Right renal pelvis (tissue), 4 donors: ENCODE data around the gene COX4I2. TPM values are rescaled to one million over a fixed set of nuclear protein-coding genes. Genes with fewer than 3 reads are reported as not detected.
"Not testable (repeated sequence)": the region's sequence is repeated elsewhere in the genome, so short reads cannot be mapped to it uniquely, and the experiment has no call there.

Source experiments
- DNase-seq, 4 donors: peaks; one replicate each; pipeline ENCODE4 v3.0.0-alpha.2; 2013; ENCODE audit warnings: low read depth in 4 of 4, low spot score in 3 of 4, missing footprints in 1 of 4
- polyA plus RNA-seq, 4 donors: library from polyadenylated mRNA; unstranded; fragments of 120-200 nt; gene quantifications; one replicate each; pipeline ENCODE4 v1.2.1, GENCODE V29; 2013; ENCODE audit not compliant: insufficient read length in 4 of 4

The COX4I2 gene
- polyA plus RNA-seq: 1 to 10 TPM; 1.8 to 3.2 (median 2.2) TPM

DNA sequence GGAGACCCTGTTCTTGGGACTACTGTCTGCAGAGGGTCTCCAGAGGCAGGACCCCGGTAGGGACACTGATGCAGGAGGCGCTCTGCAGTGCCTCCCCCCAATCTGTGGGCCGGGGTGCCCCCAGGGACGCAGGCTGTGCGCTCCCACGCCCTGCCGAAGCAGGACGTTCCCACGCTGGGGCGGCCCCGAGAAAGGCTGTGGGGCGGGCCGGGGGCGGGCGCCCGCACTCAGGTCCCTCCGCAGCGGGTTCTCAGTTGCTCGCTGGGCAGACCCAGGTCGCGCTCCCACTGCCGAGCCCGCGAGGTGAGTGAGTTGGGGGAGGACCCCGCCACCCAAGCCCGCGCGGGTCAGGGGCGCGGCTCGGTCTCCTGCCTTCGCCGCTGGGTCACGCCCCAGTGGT, at the start of gene COX4I2:
Gene COX4I2, plus strand, starts transcription at position 253 of the 400 bp plus-strand sequence. CDS start 1,106 bp downstream, outside the sequence.
- no peak for DNase-seq

DNA sequence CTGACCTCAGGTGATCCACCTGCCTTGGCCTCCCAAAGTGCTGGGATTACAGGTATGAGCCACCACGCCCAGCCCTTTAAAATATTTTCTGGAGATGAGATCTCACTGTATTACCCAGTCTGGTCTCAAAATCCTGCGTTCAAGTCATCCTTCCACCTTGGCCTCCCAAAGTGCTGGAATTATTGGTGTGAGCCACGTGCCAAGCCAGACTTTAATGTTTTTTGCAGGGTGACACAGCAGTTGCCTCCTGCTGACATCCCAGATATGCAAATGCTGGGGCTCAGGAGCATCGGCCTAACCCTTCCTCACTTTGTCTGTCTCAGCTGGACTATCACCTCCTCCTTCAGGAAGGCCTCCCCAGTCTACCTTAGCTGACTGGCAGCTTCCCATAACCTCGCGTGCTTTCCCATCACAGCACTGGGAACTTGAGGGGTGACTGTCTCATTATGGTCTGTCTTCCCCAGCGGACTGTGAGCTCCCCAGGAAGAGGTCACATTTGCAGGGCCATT, 46.9 kb upstream of the COX4I2 start:
- DNase-seq: no peak

DNA sequence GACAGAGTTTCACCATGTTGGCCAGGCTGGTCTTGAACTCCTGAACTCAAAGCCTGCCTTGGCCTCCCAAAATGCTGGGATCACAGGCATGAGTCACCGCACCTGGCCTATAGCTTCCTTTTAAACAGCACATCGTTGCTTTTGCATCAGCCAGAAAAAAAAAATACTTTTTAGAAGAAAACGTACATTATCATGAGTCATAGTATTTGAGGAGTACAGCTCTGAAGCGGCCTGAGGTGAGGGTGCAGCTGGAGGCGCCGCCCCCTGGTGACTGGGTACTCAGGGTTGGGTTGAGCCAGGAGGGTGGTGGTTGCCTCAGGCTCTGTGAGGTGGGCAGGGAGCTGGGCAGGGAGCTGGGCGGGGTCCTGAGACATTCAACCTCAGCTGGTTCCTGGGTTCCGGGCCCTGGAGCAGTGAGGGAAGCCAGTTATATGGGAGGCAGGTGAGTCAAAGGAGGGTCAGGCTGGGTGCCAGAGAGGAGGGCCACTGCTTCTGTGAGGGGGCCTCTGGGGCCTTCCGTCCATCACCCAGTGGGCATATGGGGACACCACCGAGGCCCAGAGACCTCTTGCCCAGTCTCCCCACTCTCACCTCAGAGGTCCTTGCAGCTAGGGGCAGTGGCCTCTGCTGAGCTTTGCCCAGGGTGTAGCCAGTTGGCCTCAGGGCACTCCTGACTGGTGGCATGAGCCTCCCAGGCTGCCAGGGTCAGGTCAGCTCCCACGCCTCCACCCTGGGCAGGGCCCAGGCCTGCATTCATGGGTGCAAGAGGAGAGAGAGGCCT, 44.3 kb upstream of the COX4I2 start:
- DNase-seq: no peak

DNA sequence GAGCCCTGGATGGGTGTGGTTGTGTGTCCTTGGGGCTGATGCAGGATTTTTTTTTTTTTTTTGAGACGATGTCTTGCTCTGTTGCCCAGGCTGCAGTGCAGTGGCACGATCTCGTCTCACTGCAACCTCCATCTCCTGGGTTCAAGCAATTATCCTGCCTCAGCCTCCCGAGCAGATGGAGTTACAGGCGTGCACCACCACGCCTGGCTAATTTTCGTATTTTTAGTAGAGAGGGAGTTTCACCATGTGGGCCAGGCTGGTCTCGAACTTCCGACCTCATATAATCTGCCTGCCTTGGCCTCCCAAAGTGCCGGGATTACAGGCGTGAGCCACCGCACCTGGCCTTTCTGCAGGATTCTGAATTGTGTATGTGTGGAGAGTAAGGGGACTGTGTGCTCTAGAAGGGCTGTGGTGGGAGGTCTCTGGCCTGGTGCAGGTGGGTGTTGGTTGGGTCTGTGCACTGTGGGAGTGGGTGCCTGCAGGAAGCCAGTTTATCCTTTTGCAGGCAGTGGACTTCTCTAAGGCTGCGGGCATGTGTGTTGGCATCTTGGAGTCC, 43.6 kb upstream of the COX4I2 start:
- DNase-seq: no peak

DNA sequence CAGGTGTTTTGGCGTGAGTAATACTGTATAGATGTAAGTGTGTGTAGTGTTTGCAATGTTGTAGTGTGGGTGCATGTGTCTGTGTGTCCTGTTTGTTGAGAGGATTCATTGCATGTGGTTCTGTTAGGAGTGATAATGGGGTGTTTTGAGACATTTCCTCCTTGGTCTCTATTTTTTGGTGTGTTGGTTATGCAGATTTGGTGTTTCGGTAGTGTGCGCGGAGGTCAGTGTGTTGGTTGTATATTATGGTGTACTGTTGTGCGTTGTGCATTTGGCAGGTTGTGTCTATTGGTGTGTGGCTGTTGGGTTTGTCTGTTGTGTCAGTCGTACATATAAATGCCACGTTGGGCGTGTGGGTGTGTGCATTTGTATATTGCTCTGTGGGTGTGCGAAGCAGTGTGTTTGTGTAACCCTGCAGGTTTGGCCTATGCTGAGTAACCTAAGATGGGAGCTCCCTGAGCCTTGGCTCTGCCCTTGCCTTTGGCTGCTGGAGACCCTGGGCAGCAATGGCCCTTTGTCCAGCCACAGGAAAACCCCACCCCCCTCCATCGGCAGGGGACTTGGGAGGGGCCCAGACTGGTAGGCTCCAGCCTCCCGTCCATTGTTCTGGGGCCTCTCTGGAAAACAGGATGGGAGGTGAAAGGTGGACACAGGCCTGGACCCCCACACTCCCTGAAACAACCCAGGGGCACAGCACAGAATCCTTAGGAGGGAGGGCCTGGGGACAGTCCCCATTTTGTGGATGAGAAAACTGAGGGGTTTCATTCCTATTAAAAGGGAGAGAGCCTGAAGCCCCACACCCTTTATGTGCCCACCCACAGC, 42.9 kb upstream of the COX4I2 start:
- DNase-seq: no peak

DNA sequence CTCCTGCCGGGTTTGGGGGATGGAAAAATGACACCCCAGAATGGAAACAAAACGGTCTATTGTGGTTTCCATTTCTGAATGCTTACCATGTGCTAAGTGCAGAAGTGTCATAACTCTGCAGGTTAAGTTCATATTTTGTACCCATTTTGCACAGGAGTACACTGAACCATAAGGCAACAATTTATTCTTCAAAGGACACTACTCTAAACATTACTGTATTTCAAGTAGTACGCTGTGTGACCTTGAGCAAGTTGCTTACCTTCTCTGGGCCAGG, 42.4 kb upstream of the COX4I2 start:
- DNase-seq: no peak

DNA sequence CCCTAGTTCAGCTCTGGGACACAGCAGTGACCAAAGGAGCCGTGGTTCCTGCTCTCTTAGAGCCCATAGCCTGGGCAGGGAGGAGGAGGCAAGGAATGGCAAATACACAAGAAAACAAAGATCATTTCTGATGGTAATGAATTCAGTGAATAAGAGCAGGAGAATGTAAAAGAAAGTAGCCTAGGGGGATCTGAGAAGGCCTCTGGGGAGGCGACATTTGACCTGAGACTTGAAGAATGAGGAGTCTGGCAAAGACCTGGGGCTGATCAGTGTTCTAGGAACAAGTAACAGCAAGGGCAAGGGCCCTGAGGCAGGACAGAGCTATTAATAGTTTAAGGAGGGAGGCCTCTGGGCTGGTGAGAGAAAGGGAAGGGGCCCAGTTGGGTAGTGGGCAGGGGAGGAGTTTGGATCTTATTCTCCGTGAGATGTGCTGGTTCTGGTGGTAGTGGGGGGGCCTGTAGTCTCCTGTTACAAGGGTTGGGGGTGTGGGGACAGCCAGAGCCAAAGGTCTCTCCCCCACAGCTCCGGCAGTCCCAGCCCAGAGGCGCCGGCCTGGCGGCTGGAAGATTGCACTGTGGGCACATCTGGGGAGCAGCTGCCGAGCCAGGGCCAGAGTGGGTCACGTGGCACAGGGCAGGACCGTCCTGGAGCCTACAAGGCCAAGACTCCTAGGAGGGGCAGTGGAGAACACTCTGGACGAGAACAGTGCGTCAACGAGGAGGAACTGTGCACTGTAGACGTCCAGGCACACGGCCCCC, 41.9 kb upstream of the COX4I2 start:
- DNase-seq: no peak

DNA sequence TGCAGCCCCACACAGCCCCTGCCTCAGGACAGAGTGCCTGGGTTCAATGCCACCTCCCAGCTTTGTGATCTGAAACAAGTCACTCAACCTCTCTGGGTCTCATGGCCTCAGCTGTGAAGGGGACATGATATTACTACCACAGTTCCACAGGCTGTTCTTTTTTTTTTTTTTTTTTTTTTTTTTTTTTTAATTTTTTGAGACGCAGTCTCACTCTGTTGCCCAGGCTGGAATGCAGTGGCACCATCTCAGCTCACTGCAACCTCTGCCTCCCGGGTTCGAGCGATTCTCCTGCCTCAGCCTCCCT, 41.3 kb upstream of the COX4I2 start:
- DNase-seq: not testable (repeated sequence)

DNA sequence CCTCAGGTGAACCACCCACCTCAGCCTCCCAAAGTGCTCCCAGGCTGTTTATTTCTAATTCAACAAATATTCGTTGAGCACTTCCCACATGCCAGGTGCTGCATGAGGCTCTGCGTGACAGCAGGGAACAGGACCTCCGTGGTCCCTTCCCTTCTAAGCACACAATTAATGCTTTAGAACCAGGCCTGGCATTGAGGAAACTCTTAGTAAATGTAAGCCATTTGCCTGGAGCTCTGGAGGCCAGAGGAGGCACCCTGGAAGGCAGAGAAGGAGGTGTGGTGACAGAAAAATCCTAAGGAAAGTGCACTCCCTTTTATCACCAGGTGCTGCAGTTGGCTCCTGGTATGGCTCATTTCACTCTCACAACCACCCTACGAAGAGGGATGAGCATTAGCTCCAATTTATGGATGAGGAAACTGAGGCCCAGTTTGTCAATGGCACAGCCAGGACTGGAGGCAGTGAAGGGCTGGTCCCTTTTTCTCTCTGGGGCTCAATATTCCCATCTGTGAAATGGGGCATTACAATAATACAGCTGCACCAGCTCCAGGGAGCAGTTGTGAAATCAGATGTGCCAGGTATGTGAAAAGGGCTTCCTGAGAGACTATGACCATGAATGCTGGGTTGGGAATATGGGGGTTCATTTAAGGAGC, 40.8 kb upstream of the COX4I2 start:
- DNase-seq: no peak

DNA sequence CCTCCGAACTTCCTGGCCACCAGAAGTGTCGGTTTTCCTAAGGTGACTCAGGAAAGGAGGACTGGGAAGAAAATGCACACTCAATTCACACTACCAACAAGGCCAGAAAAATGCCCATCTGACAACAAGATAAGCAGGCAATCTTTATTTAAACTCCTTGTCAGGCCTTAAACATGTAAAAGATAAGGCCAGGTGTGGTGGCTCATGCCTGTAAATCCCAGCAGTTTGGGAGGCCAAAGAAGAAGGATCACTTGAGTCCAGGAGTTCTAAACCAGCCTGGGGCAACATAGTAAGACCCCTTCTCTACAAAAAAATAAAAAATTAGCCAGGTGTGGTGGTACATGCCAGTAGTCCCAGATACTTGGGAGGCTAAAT, 40.2 kb upstream of the COX4I2 start:
- no peak for DNase-seq

DNA sequence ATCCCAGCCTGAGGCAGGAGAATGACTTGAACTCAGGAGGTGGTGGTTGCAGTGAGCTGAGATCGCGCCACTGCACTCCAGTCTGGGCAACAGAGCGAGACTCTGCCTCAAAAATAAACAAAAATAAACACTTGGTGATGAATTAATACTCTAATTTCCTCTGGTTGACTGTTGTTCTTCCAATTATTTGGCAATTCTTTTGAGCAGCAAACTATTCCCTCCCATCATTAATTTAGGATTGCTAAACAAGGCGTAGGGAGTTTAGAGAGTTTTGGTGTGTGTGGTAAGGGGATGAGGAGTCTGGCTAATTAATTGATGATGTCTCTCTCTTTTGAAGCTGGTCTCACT, 35.3 kb upstream of the COX4I2 start:
- no peak for DNase-seq

DNA sequence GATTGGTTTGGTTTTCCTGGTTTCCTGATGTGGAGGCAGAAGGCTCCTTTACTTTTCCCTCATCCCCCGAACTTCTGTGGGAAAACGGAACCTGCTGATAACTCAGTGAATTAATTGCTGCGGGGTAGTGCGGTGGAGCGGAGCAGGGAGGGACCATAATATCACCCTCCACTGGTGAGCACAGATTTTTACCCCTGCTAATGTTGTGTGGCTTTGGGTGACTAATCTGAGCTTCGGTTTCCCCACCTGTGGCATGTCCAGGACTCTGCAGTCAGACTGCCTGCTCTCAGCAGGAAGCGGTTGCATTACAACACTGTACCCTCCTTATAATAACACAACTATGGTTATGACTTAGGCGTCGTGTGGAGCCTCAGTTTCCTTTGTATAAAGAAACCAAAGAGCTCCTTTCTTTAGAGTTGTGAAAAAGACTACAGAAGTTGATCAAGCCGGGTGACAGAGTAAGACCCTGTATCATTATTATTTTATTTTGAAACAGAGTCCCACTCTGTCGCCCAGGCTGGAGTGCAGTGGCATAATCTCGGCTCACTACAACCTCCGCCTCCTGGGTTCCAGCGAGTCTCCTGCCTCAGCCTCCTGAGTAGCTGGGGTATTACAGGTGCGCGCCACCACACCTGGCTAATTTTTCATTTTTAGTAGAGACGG, 34.8 kb upstream of the COX4I2 start:
- no peak for DNase-seq

DNA sequence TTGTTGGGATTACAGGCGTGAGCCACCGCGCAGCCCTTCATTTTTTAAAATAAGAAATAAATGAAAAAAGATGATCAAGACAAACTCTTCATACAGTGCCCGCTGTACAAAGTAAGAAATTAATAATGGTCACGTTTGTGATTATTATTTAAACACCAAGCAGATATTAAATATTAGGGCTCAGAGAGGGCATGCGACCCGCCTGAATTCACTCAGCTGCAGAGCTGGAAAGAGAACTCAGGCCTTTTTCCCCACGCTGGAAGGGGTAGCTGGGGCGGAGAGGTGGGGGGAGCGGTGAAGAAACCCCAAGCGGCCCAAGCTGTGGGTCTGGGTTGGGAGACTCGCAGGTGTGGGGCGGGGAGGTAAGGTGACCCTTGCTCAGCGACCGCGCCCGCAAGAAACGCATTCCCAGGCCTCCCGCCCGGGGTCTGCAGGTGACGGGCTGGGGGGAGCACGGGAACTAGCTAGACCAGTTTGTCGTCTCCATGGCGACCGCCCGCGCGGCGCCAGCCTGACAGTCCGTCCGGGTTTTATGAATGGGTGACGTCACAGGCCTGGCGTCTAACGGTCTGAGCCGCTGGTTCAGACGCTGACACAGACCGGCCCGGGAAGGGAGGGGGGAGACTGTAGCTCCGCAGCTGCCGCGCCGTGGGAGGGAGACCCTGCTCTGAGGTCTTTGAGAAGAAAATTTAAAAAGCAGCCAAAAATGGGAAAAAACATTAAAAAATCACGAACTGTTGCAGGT, 33.7 kb upstream of the COX4I2 start:
- peak; percentile 98 to 99 (median 98) for DNase-seq

DNA sequence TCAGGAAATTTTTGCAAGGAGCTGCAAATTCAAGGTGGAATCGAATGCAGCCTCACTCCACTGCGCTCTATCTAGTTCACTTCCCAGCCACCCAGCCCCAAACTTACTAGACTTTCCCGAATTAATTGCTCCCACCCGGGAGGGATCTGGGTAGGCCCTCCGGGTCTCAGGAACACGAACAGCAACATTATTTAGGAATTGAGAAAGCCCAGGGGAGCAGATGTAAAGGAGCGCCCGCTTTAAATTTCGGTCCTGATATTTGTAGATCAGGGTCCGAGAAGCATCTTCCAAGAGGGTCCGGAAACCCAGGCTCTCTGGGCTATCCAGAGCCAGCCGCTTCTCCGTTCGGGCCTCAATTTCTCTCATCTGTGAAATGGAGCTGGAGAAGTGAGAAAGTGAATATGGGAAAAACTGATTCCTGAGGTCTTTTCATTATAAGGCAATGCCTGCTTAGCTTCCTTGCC, 33.1 kb upstream of the COX4I2 start:
- no peak for DNase-seq

DNA sequence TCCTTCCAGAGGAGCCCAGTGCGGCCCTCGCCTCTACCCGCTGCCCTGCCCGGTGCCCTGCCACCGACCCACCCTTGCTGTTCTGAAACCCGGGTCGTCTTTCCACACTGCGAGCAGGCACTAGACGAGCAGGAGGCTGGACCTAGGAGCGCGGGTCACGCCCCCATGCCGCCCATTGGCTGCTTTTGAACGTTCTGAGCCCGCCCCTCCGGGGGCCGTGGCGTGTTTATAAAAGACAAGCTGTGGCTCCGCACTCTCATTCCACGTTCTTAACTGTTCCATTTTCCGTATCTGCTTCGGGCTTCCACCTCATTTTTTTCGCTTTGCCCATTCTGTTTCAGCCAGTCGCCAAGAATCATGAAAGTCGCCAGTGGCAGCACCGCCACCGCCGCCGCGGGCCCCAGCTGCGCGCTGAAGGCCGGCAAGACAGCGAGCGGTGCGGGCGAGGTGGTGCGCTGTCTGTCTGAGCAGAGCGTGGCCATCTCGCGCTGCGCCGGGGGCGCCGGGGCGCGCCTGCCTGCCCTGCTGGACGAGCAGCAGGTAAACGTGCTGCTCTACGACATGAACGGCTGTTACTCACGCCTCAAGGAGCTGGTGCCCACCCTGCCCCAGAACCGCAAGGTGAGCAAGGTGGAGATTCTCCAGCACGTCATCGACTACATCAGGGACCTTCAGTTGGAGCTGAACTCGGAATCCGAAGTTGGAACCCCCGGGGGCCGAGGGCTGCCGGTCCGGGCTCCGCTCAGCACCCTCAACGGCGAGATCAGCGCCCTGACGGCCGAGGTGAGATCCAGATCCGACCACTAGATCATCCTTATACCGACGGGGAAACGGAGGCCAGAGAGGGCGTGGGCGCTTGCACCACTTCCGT, 32.4 kb upstream of the COX4I2 start, which contains the start of gene ID1:
Gene ID1, plus strand, starts transcription at position 259 of the 871 bp plus-strand sequence. Its CDS starts 99 bp downstream, at position 358.
- peak; percentile 96 to 97 (median 96) for DNase-seq

DNA sequence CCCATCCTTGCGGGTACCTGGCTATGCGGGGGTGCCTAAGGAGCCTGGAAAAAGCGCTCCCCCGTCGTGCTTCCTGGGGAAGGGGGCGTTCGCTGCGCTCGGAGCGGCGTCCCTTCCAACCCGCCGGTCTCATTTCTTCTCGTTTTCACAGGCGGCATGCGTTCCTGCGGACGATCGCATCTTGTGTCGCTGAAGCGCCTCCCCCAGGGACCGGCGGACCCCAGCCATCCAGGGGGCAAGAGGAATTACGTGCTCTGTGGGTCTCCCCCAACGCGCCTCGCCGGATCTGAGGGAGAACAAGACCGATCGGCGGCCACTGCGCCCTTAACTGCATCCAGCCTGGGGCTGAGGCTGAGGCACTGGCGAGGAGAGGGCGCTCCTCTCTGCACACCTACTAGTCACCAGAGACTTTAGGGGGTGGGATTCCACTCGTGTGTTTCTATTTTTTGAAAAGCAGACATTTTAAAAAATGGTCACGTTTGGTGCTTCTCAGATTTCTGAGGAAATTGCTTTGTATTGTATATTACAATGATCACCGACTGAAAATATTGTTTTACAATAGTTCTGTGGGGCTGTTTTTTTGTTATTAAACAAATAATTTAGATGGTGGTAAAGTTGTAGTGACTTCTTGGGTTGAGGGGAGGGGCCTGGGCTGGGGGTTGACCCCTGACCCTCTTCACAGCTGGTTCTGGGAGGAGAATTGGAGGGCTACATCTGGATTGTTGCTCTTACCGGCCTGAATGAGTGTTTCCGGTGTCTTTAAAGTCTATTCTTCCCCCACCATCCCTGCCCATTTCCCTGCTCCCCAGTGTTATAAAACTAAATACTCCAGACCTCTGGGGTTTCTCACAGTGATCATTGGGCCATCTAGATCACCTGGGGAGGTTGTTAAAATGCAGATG, 31.6 kb upstream of the COX4I2 start:
- no peak for DNase-seq
